ENCODE data around the gene C15orf61. TPM values are rescaled to one million over a fixed set of nuclear protein-coding genes. Genes with fewer than 3 reads are reported as not detected.

C15orf61 gene
- polyA plus RNA-seq, 2 of the 4 experiments (the other 2 are of a cell fraction), result 3.6 to 5.9 TPM

DNA sequence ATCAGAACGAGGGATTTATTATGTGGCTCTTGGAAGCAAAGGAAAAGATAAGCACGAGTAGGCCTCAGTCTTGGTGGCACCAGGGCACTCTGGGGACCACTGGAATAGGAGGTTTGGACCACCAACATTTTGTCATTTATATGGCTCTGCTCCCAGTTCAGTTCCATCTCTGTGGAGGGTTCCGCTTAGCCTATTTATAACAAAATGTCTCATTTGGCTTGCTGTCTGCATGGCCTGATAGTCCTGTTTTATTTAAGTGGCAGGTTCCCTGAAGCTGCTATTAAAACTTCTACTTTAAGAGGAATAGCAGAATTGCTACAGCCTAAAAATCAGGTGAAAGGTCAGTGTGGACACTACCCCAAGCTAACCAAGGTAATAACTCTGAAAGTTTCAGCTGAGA is 48.7 kb downstream of the C15orf61 start:
- DNase-seq (ENCODE audit: low read depth in 1 of 2, low spot score in 1 of 2) (no peak), FAIRE-seq (no peak), ATAC-seq (no peak)
- no peak for TF ChIP-seq RARB (CRISPR knock-in tag; IDR thresholded peaks at IDR 0.05)
- TF ChIP-seq MAZ (IDR thresholded peaks at IDR 0.05; ENCODE audit: borderline replicate concordance, low read depth, low read length), result no peak
- TF ChIP-seq, protein P1, sequence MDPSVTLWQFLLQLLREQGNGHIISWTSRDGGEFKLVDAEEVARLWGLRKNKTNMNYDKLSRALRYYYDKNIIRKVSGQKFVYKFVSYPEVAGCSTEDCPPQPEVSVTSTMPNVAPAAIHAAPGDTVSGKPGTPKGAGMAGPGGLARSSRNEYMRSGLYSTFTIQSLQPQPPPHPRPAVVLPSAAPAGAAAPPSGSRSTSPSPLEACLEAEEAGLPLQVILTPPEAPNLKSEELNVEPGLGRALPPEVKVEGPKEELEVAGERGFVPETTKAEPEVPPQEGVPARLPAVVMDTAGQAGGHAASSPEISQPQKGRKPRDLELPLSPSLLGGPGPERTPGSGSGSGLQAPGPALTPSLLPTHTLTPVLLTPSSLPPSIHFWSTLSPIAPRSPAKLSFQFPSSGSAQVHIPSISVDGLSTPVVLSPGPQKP (IDR thresholded peaks at IDR 0.05; ENCODE audit: low read depth, low read length), result no peak
- TF ChIP-seq RNF2 (IDR thresholded peaks at IDR 0.05; ENCODE audit: borderline replicate concordance, low read depth), result no peak
- no peak for TF ChIP-seq HOXA7 (CRISPR knock-in tag; IDR thresholded peaks at IDR 0.05)
- no peak for TF ChIP-seq JUN (IDR thresholded peaks at IDR 0.05)
- no peak for TF ChIP-seq ZNF302 (CRISPR knock-in tag; IDR thresholded peaks at IDR 0.05)
- TF ChIP-seq SREBF2 (IDR thresholded peaks at IDR 0.05), result no peak
- Histone ChIP-seq H3K27ac (no peak overlapping the region), H3K4me1 (no peaks in the 10 kb centered on the region), H3K4me3 (no peak overlapping the region), H3K4me2 (no peak overlapping the region), H3K9me3 (no peaks in the 10 kb centered on the region)
- CTCF ChIA-PET, result interaction anchor here (1.5 to 1.7 kb wide), 2 partner anchors 11 to 22 kb away, joined by 3 to 4 read pairs; no protein-coding TSS in a partner anchor
- POLR2A ChIA-PET, result no interaction called here
- 83% methylated on average over 3 of the region's 3 CpGs for WGBS (ENCODE audit: missing lambda C conversion rate)

GRCh38 chr15:67570875-67571647 is 50.1 kb downstream of the C15orf61 start:
- Histone ChIP-seq H3K27ac (no peak overlapping the region), H3K4me3 (no peak overlapping the region), H3K9me3 (no peaks in the 10 kb centered on the region), H3K4me1 (no peaks in the 10 kb centered on the region), H3K4me2 (no peak overlapping the region)
- CTCF ChIA-PET, result interaction anchor here (0.5 to 1.8 kb wide), 6 partner anchors 15 to 938 kb away, joined by 3 to 4 read pairs (median 4); no protein-coding TSS in a partner anchor
- ATAC-seq (no peak), DNase-seq (ENCODE audit: low read depth in 1 of 2, low spot score in 1 of 2) (no peak), FAIRE-seq (no peak)
- POLR2A ChIA-PET, result no interaction called here
- TF ChIP-seq KDM1A (IDR thresholded peaks at IDR 0.05; ENCODE audit: low read depth) (no peak), ESRRA (IDR thresholded peaks at IDR 0.05; ENCODE audit: borderline replicate concordance, low read length) (no peak), EHMT2 (IDR thresholded peaks at IDR 0.05; ENCODE audit: low read depth) (no peak), CBX2 (IDR thresholded peaks at IDR 0.05; ENCODE audit: borderline replicate concordance, low read depth) (no peak), MYC (IDR thresholded peaks at IDR 0.05; ENCODE audit: borderline replicate concordance, low read length) (no peak), HOXB13 (CRISPR knock-in tag; IDR thresholded peaks at IDR 0.05; ENCODE audit: low read depth) (no peak), JUNB (IDR thresholded peaks at IDR 0.05) (no peak), HOXA7 (CRISPR knock-in tag; IDR thresholded peaks at IDR 0.05) (no peak), RFX5 (IDR thresholded peaks at IDR 0.05) (no peak), HDAC2 (IDR thresholded peaks at IDR 0.05) (no peak), CHD2 (IDR thresholded peaks at IDR 0.05; ENCODE audit: low read length, partially characterized antibody) (no peak), JUN (IDR thresholded peaks at IDR 0.05) (no peak), ATOH8 (CRISPR knock-in tag; IDR thresholded peaks at IDR 0.05; ENCODE audit: low read depth) (no peak), MAFK (IDR thresholded peaks at IDR 0.05; ENCODE audit: partially characterized antibody) (no peak), KDM5A (IDR thresholded peaks at IDR 0.05) (no peak), RARB (CRISPR knock-in tag; IDR thresholded peaks at IDR 0.05) (no peak), GATA3 (IDR thresholded peaks at IDR 0.05; ENCODE audit: borderline replicate concordance) (no peak)
- TF ChIP-seq, protein P1 (IDR thresholded peaks at IDR 0.05; ENCODE audit: low read depth, low read length), result no peak
- 94% methylated on average over 4 of the region's 4 CpGs for WGBS (ENCODE audit: missing lambda C conversion rate)
